Erythroblast (primary cell): ENCODE data around the gene USP22.

Experiments used
- GATA1 ChIP-seq: IDR thresholded peaks from 2 replicates; pipeline ENCODE4 v1.6.1; 2011; ENCODE audit warnings: low read depth, mild to moderate bottlenecking, control low read depth, low read length, moderate library complexity
- POLR2A ChIP-seq: IDR thresholded peaks from 2 replicates; pipeline ENCODE4 v1.6.1; 2011; ENCODE audit warnings: mild to moderate bottlenecking, low read length

GRCh38 chr17:21018894-21019293, 23.9 kb downstream of the USP22 start:
- no peak for TF ChIP-seq POLR2A
- TF ChIP-seq GATA1, result no peak
